Left colon (tissue), 2 donors: ENCODE data around the gene ECEL1. TPM values are rescaled to one million over a fixed set of nuclear protein-coding genes. Genes with fewer than 3 reads are reported as not detected.

Source experiments
- ATAC-seq: fragments of 200-7000 bp; cut with Tn5 transposase; one replicate; pipeline ENCODE4 v1.9.1; 2020; ENCODE audit warnings: mild to moderate bottlenecking, moderate library complexity
- DNase-seq, 2 donors: peaks; one replicate each; pipeline ENCODE4 v3.0.0-alpha.2; 2020
- intact Hi-C, 2 donors: fragments of 100-400 bp; cut with DNase I in 1 of 2; cut with micrococcal nuclease in 1 of 2; formaldehyde crosslinking; loops; one replicate each; pipeline versions ENCODE4 v1.11.2 to v1.14.0; 2022; cut with DNase I, micrococcal nuclease
- total RNA-seq, 2 donors: library from RNA; stranded (reverse); fragmentation: NEBNext Ultra II Directional; extraction: Animal tissue kit (Norgen Biotek cat#: 25700); gene quantifications; one replicate each; pipeline ENCODE4 v1.2.1, GENCODE V29; 2021
- donor health status: DM: no; HTN: no; CAD: no.
- donor health status: DM: yes; HTN: yes; CAD: no.

ECEL1 gene
- total RNA-seq, 2 donors from 2014 or later, result not detected

- DNase-seq (no peak), ATAC-seq (no peak)
- intact Hi-C loops, result no loop called here
These were observed 9.7 kb downstream of the ECEL1 start for GRCh38 chr2:232477751-232478510.

- ATAC-seq (no peak), DNase-seq (no peak)
- intact Hi-C loops, result no loop called here
These were observed 10.8 kb downstream of the ECEL1 start for GRCh38 chr2:232476791-232477190.

- DNase-seq, result no peak
- intact Hi-C loops, result no loop called here
- ATAC-seq, result no peak
These were observed 11.6 kb downstream of the ECEL1 start for GRCh38 chr2:232476045-232476444.

- peak in 1 of 2 donors; percentile 29 for DNase-seq
- intact Hi-C loops, result no loop called here
- peak; percentile 38 for ATAC-seq
These were observed 14.2 kb downstream of the ECEL1 start for GRCh38 chr2:232473467-232473890.

GRCh38 chr2:232466221-232466620, 21.4 kb downstream of the ECEL1 start:
- ATAC-seq, result no peak
- DNase-seq, result no peak
- intact Hi-C loops, result no loop called here

- intact Hi-C loops, result no loop called here
- DNase-seq (no peak), ATAC-seq (no peak)
These were observed 22.6 kb downstream of the ECEL1 start for GRCh38 chr2:232465061-232465460.

- ATAC-seq, result no peak
- no peak for DNase-seq
- intact Hi-C loops, result no loop called here
These were observed 23.1 kb downstream of the ECEL1 start for GRCh38 chr2:232464544-232464885.

GRCh38 chr2:232463701-232464543, 23.7 kb downstream of the ECEL1 start:
- DNase-seq, result no peak
- intact Hi-C loops, result no loop called here
- no peak for ATAC-seq

- intact Hi-C loops, result no loop called here
- no peak for DNase-seq
These were observed 27.5 kb downstream of the ECEL1 start for GRCh38 chr2:232460171-232460570.

GRCh38 chr2:232459419-232460035, 28.1 kb downstream of the ECEL1 start:
- intact Hi-C loops, result no loop called here
- DNase-seq (no peak), ATAC-seq (no peak)

More at GRCh38 chr2:232460171-232460570, 27.5 kb downstream of the ECEL1 start:
- no peak for ATAC-seq

GRCh38 chr2:232458661-232459418, 28.8 kb downstream of the ECEL1 start:
- ATAC-seq (no peak), DNase-seq (no peak)
- intact Hi-C loops, result no loop called here

GRCh38 chr2:232458051-232458660, 29.5 kb downstream of the ECEL1 start:
- intact Hi-C loops, result no loop called here
- DNase-seq (no peak), ATAC-seq (no peak)

- intact Hi-C loops, result no loop called here
- ATAC-seq, result no peak
- no peak for DNase-seq
These were observed 30.3 kb downstream of the ECEL1 start for GRCh38 chr2:232457121-232458011.

- intact Hi-C loops, result no loop called here
- DNase-seq (no peak), ATAC-seq (no peak)
These were observed 31.1 kb downstream of the ECEL1 start for GRCh38 chr2:232456296-232457120.

- DNase-seq, result peak; percentile 88 to 95
- intact Hi-C loops, result no loop called here
- ATAC-seq, result peak; percentile 99
These were observed 32.0 kb downstream of the ECEL1 start, which contains the start of gene ALPI for GRCh38 chr2:232455426-232456255. Gene ALPI, plus strand, starts transcription at chr2:232456153. Its CDS starts 47 bp downstream, at chr2:232456200.

- no peak for DNase-seq
- ATAC-seq, result no peak
- intact Hi-C loops, result no loop called here
These were observed 33.0 kb downstream of the ECEL1 start for GRCh38 chr2:232454630-232455029.
